SU-DHL-6 (cell line): Measurements from ENCODE around the gene UGT2B15.

Experiments
- EZH2phosphoT487 ChIP-seq: fragments of 200-600 bp; sonication (generic), shearing (Covaris generic); conservative IDR thresholded peaks from 2 replicates; pipeline ENCODE4 v1.6.1; 2018; ENCODE audit warnings: mild to moderate bottlenecking, antibody characterized with exemption, low read length, moderate library complexity, mixed read lengths
- TF ChIP-seq, protein P1 (sequence below): fragments of 200-600 bp; sonication (generic); IDR thresholded peaks from one replicate; pipeline ENCODE4 v1.5.1; 2017; ENCODE audit warnings: antibody characterized with exemption, mild to moderate bottlenecking, low read length, moderate library complexity; ENCODE audit not compliant: insufficient read depth, poor library complexity, severe bottlenecking

- TF ChIP-seq EZH2phosphoT487, result no peak
- TF ChIP-seq, protein P1, sequence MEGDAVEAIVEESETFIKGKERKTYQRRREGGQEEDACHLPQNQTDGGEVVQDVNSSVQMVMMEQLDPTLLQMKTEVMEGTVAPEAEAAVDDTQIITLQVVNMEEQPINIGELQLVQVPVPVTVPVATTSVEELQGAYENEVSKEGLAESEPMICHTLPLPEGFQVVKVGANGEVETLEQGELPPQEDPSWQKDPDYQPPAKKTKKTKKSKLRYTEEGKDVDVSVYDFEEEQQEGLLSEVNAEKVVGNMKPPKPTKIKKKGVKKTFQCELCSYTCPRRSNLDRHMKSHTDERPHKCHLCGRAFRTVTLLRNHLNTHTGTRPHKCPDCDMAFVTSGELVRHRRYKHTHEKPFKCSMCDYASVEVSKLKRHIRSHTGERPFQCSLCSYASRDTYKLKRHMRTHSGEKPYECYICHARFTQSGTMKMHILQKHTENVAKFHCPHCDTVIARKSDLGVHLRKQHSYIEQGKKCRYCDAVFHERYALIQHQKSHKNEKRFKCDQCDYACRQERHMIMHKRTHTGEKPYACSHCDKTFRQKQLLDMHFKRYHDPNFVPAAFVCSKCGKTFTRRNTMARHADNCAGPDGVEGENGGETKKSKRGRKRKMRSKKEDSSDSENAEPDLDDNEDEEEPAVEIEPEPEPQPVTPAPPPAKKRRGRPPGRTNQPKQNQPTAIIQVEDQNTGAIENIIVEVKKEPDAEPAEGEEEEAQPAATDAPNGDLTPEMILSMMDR, result no peak
These were observed 20.7 kb upstream of the UGT2B15 start for GRCh38 chr4:68691186-68691585.
